Activated CD8-positive, alpha-beta memory T cell treated with anti-CD3 and anti-CD28 coated beads, Interleukin-2, amount 50 U/mL, for 24 hours (primary cell): ENCODE results near the gene TTLL8.

Source experiments
- DNase-seq: peaks from one replicate; pipeline ENCODE4 v3.0.0-alpha.2; 2020; ENCODE audit errors: extremely low read depth

TTLL8 gene

GRCh38 chr22:50061824-50062355, 3.8 kb upstream of the TTLL8 start:
- no peak for DNase-seq

- DNase-seq, result no peak
Measured at GRCh38 chr22:50061141-50061823, 3.2 kb upstream of the TTLL8 start.

- no peak for DNase-seq
Measured at GRCh38 chr22:50060441-50061140, 2.5 kb upstream of the TTLL8 start.

- no peak for DNase-seq
Measured at GRCh38 chr22:50059881-50060262, 1.8 kb upstream of the TTLL8 start.

GRCh38 chr22:50058906-50059880, 1.1 kb upstream of the TTLL8 start:
- no peak for DNase-seq

GRCh38 chr22:50057278-50058060, 629 bp downstream of the TTLL8 start:
- DNase-seq, result no peak

GRCh38 chr22:50056214-50056972, 1.7 kb downstream of the TTLL8 start:
- no peak for DNase-seq

- no peak for DNase-seq
Measured at GRCh38 chr22:50053861-50054260, 4.2 kb downstream of the TTLL8 start.

- no peak for DNase-seq
Measured at GRCh38 chr22:50051930-50052329, 6.2 kb downstream of the TTLL8 start.

GRCh38 chr22:50049299-50050195, 8.6 kb downstream of the TTLL8 start:
- no peak for DNase-seq

GRCh38 chr22:50048836-50049235, 9.3 kb downstream of the TTLL8 start:
- no peak for DNase-seq

- DNase-seq, result no peak
Measured at GRCh38 chr22:50048061-50048765, 9.9 kb downstream of the TTLL8 start.

- no peak for DNase-seq
Measured at GRCh38 chr22:50047346-50047745, 10.8 kb downstream of the TTLL8 start.

- DNase-seq, result no peak
Measured at GRCh38 chr22:50046481-50047245, 11.4 kb downstream of the TTLL8 start.

- DNase-seq, result no peak
Measured at GRCh38 chr22:50046019-50046415, 12.1 kb downstream of the TTLL8 start.

GRCh38 chr22:50045211-50046018, 12.7 kb downstream of the TTLL8 start:
- DNase-seq, result no peak

- no peak for DNase-seq
Measured at GRCh38 chr22:50044485-50045118, 13.5 kb downstream of the TTLL8 start.
